Activated naive CD8-positive, alpha-beta T cell (primary cell): ENCODE data around the gene HRH1.
A peak's percentile ranks its signal among the peaks of the same experiment; 100 is the strongest.
"Not testable (repeated sequence)": the region's sequence is repeated elsewhere in the genome, so short reads cannot be mapped to it uniquely, and the experiment has no call there.

Experiments
- H3K27ac Mint-ChIP-seq: one replicate; pipeline ENCODE4 v1.8.0; 2021; ENCODE audit warnings: mixed read lengths
- H3K27me3 Mint-ChIP-seq: one replicate; pipeline ENCODE4 v1.8.0; 2021; ENCODE audit warnings: mixed read lengths
- H3K36me3 Mint-ChIP-seq: one replicate; pipeline ENCODE4 v1.8.0; 2021; ENCODE audit warnings: mixed read lengths
- H3K4me1 Mint-ChIP-seq: one replicate; pipeline ENCODE4 v1.8.0; 2021; ENCODE audit warnings: low read depth, mixed read lengths
- H3K4me3 Mint-ChIP-seq: one replicate; pipeline ENCODE4 v1.8.0; 2021; ENCODE audit warnings: mild to moderate bottlenecking, mixed read lengths
- H3K9me3 Mint-ChIP-seq: one replicate; pipeline ENCODE4 v1.8.0; 2021; ENCODE audit warnings: low read depth, mixed read lengths

The HRH1 gene

GRCh38 chr3:11245827-11246662 lies 91.8 kb downstream of the HRH1 start:
- Mint-ChIP-seq H3K4me1 (peaks cover 9% of the 10 kb centered on the region), H3K4me3 (no peak overlapping the region), H3K9me3 (no peaks in the 10 kb centered on the region), H3K27ac (no peak overlapping the region), H3K36me3 (no peaks in the 10 kb centered on the region), H3K27me3 (no peaks in the 10 kb centered on the region)

DNA sequence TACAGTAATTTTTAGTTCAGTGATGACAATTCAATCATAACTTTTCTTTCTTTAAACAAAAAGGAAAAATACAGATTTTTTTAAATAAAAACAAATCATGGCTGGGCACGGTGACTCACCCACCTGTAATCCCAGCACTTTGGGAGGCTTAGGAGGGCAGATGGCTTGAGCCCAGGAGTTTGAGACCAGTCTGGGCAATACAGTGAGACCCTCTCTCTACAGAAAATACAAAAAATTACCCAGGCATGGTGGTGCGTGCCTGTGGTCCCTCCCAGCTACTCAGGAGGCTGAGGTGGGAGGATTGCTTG lies 92.3 kb downstream of the HRH1 start:
- Mint-ChIP-seq H3K4me1 (peaks cover 12% of the 10 kb centered on the region), H3K36me3 (no peaks in the 10 kb centered on the region), H3K4me3 (no peak overlapping the region), H3K9me3 (no peaks in the 10 kb centered on the region), H3K27me3 (no peaks in the 10 kb centered on the region), H3K27ac (no peak overlapping the region)

DNA sequence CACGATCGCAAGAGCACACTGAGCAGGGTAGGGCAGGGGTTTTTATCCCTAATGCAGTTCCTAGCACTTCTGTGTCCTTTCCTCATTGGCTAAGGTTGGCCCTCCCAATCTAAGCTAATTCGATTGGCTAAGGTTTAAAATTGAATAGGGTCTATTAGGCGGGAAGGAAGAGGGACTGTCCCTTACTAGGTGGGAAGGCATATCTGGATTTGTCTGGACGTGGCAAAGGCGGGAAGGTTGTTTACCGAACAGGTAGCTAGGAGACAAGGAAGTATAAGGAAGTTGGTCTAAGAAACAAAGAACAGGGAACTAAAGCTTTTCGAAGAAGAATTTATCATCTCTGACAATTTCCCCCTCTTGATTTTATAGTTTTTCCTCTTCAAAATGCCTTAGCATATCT lies 93.1 kb downstream of the HRH1 start:
- Mint-ChIP-seq H3K36me3 (no peaks in the 10 kb centered on the region), H3K27ac (no peak overlapping the region), H3K27me3 (no peaks in the 10 kb centered on the region), H3K9me3 (no peaks in the 10 kb centered on the region), H3K4me1 (peaks cover 17% of the 10 kb centered on the region), H3K4me3 (no peak overlapping the region)

DNA sequence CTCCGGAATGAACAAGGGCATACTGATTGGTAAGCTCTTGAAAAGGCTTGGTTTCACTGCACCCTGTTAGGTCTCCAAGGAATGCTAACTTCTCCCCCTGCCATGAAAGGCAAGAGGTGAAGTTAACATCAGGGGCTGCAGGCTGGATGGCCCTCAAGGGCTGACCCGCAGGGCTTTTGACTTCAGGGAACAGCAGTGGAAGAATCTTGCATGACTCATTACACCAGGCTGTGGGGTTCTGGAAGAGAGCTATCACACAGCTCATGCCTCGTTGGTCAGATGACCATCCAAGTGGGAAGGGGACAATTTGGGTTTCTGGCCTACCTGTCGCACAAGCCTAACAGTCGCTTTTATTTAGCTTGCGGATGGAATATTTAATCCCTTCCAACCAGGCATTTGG lies 94.3 kb downstream of the HRH1 start:
- H3K4me3 Mint-ChIP-seq = no peak overlapping the region
- no peaks in the 10 kb centered on the region for H3K9me3 Mint-ChIP-seq
- H3K36me3 Mint-ChIP-seq = no peaks in the 10 kb centered on the region
- H3K27me3 Mint-ChIP-seq = no peaks in the 10 kb centered on the region
- H3K27ac Mint-ChIP-seq = no peak overlapping the region
- H3K4me1 Mint-ChIP-seq = peaks cover 17% of the 10 kb centered on the region

GRCh38 chr3:11250902-11251806 lies 96.9 kb downstream of the HRH1 start:
- Mint-ChIP-seq H3K4me1 (peaks cover 17% of the 10 kb centered on the region), H3K9me3 (no peaks in the 10 kb centered on the region), H3K36me3 (peaks cover 3% of the 10 kb centered on the region), H3K27me3 (no peaks in the 10 kb centered on the region), H3K27ac (peak overlapping the region; percentile 82), H3K4me3 (peak overlapping the region; percentile 75)

- Mint-ChIP-seq H3K4me3 (peak overlapping the region; percentile 75), H3K4me1 (peaks cover 17% of the 10 kb centered on the region), H3K36me3 (peaks cover 3% of the 10 kb centered on the region), H3K9me3 (no peaks in the 10 kb centered on the region), H3K27me3 (no peaks in the 10 kb centered on the region), H3K27ac (peak overlapping the region; percentile 82)
These were observed 97.5 kb downstream of the HRH1 start for GRCh38 chr3:11251807-11252176.

- peaks cover 15% of the 10 kb centered on the region for H3K4me1 Mint-ChIP-seq
- H3K36me3 Mint-ChIP-seq = peaks cover 3% of the 10 kb centered on the region
These were observed 100.6 kb downstream of the HRH1 start for GRCh38 chr3:11254876-11255275.

DNA sequence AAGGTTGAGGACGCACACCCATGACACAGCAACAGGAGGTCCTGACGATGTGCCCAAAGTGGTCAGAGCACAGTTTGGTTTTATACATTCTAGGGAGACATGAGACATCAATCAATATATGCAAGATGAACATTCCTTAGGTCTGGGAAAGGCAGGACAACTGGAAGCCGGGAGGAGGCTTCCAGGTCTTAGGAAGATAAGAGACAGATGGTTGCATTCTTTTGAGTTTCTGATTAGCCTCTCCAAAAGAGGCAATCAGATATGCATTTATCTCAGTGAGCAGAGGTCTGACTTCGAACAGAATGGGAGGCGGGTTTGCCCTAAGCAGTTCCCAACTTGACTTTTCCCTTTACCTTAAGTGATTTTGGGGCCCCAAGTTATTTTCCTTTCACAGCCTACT lies 101.2 kb downstream of the HRH1 start:
- H3K27me3 Mint-ChIP-seq, H3K4me3 Mint-ChIP-seq, H3K9me3 Mint-ChIP-seq, H3K36me3 Mint-ChIP-seq, H3K27ac Mint-ChIP-seq: not testable (repeated sequence)
- H3K4me1 Mint-ChIP-seq = peaks cover 15% of the 10 kb centered on the region

More at GRCh38 chr3:11254876-11255275, 100.6 kb downstream of the HRH1 start:
- no peak overlapping the region for H3K4me3 Mint-ChIP-seq
- H3K9me3 Mint-ChIP-seq = no peaks in the 10 kb centered on the region
- H3K27ac Mint-ChIP-seq = no peak overlapping the region
- no peaks in the 10 kb centered on the region for H3K27me3 Mint-ChIP-seq

GRCh38 chr3:11258958-11259357 lies 104.7 kb downstream of the HRH1 start:
- Mint-ChIP-seq H3K27ac (no peak overlapping the region), H3K4me1 (no peaks in the 10 kb centered on the region), H3K27me3 (peaks cover 1% of the 10 kb centered on the region), H3K9me3 (no peaks in the 10 kb centered on the region), H3K36me3 (peaks cover 3% of the 10 kb centered on the region), H3K4me3 (no peak overlapping the region)

- Mint-ChIP-seq H3K4me1 (no peaks in the 10 kb centered on the region), H3K27me3 (peaks cover 1% of the 10 kb centered on the region), H3K9me3 (no peaks in the 10 kb centered on the region), H3K36me3 (no peaks in the 10 kb centered on the region), H3K27ac (no peak overlapping the region), H3K4me3 (no peak overlapping the region)
These were observed 106.2 kb downstream of the HRH1 start for GRCh38 chr3:11260460-11260859.

DNA sequence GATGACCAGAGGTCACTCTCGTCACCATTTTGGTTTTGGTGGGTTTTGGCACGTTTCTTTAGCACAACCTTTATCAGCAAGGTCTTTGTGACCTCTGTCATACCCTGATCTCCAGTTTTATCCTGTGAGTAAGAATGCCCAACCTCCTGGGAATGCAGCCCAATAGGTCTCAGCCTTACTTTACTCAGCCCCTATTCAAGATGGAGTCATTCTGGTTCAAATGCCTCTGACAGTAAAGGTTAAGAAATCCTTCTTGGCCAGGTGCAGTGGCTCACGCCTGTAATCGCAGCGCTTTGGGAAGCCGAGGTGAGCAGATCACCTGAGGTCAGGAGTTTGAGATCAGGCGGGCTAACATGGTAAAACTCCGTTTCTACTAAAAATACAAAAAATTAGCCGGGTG lies 114.7 kb downstream of the HRH1 start:
- H3K4me1 Mint-ChIP-seq = peaks cover 18% of the 10 kb centered on the region
- H3K36me3 Mint-ChIP-seq = no peaks in the 10 kb centered on the region
- peaks cover 2% of the 10 kb centered on the region for H3K27me3 Mint-ChIP-seq
- no peaks in the 10 kb centered on the region for H3K9me3 Mint-ChIP-seq
- H3K4me3 Mint-ChIP-seq = no peak overlapping the region
- no peak overlapping the region for H3K27ac Mint-ChIP-seq

DNA sequence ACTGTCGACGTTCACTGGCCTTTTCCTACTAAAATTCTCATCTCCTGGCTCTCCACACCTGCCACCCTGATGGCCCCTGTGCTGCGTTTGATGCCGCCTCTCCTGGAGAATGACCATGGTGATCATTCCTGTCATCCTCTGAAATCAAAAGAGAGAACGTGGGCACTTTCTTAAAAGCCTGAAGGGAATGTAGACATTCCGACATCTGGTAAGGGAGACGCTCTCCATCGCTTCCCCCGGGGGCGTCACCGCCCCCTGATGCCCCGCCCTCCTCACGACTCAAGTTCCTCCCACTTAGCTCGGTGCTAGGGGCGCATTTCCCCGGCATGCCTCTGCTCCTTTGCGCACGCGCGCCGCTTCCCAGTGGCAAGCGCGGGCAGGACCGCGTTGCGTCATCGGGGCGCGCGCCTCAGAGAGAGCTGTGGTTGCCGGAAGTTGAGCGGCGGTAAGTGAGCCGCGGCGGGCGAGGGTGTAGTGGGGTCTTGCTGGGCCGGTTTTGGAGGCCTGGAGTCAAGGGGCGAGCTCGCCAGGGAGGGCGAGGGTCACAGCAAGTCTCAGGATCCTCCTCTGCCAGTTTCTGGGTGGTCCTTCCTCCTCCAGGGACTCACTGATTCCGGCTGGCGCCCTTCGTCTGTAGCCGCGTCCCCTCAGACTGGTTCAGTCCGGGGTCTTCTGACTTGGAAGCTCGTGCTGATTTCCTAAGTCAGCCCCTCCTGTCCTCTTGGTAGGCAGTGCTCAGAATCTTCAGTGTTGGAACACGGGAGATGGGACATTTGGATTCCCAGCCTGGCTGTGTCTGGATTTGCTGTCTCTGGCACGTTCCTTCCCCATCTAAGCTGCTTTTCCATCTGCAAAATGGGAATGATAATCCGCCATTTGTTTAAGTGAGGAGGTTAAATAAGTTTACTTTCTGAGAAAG lies 118.0 kb downstream of the HRH1 start, which contains the start of gene ATG7:
TSS of gene ATG7 (plus strand) at position 412 of the 919 bp plus-strand sequence. CDS start 26,299 bp downstream, outside the sequence.
- Mint-ChIP-seq H3K27ac (peak within 1 kb of the TSS; percentile 94), H3K9me3 (no peaks in the 10 kb centered on the region), H3K4me3 (peak within 1 kb of the TSS; percentile 97), H3K36me3 (peaks cover 18% of the 10 kb centered on the region), H3K4me1 (peaks cover 46% of the 10 kb centered on the region), H3K27me3 (no peaks in the 10 kb centered on the region)

DNA sequence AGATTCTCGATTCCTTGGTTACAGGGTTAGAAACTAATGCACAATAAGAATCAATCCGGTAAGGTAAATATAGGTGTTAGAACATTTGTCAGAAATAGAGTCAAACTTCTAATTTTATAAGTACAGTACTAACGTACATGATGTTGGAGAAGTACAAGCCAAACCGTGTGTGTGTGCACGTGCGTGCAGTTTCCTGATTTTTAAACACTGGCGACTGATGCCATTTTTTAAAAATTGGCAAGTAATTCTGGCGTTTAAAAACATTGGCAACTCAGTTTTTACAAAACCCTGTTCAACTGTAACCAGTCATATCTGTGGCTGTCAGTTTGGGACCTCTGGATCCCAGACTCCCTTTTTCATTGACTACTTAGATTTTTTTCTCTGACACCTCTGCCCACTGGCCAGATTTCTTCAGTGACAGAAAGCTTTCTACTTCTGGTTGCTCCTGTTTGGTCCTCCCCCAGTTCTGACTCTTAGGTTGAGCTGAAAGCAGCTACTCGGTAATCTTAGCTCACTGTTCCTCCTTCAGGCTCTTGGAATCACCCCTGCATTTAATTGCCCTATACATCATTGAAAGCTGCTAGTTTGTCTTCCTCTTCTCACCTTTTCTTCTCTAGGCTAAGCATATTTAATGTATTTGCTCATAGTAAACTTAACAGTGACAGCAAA lies 118.7 kb downstream of the HRH1 start:
- Mint-ChIP-seq H3K9me3 (no peaks in the 10 kb centered on the region), H3K4me1 (peaks cover 49% of the 10 kb centered on the region), H3K36me3 (peaks cover 22% of the 10 kb centered on the region), H3K27ac (peak overlapping the region; percentile 94), H3K27me3 (no peaks in the 10 kb centered on the region), H3K4me3 (peak overlapping the region; percentile 97)

DNA sequence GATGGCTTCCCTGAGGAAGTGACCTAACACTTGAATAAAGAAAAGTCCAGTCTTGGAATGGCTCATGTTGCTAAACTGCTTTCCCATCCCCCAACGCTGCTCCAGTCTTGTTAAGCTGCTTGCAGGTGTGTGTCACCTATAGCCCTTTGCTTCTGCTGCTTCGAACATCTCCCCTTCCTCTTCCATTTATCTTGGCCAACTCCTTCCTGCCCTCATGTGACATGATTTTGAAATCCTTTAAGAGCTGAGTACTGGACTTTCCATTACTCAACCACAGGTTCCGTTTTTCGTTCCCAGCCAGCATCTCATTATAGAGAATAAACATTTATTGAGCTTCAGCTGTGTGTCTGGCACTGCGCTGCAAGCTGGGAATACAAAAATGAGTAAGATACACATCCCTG lies 119.6 kb downstream of the HRH1 start:
- Mint-ChIP-seq H3K27me3 (no peaks in the 10 kb centered on the region), H3K36me3 (peaks cover 27% of the 10 kb centered on the region), H3K4me3 (peak overlapping the region; percentile 97), H3K27ac (peak overlapping the region; percentile 94), H3K4me1 (peaks cover 56% of the 10 kb centered on the region), H3K9me3 (no peaks in the 10 kb centered on the region)
